Measurements from ENCODE around the gene EXD3. TPM values are rescaled to one million over a fixed set of nuclear protein-coding genes. Genes with fewer than 3 reads are reported as not detected.

Gene EXD3
- total RNA-seq, 1 donor, result 7.3 TPM

GRCh38 chr9:137306066-137306849 lies 116.7 kb downstream of the EXD3 start:
- no peak overlapping the region for H3K4me3 ChIP-seq (ENCODE audit: low read depth, low read length)
- no peak for TF ChIP-seq CTCF (IDR thresholded peaks at IDR 0.05; ENCODE audit: insufficient read depth, low read depth, low read length)
- no peak for DNase-seq (ENCODE audit: low read depth)

GRCh38 chr9:137305798-137306065 lies 117.2 kb downstream of the EXD3 start:
- no peak for TF ChIP-seq CTCF (IDR thresholded peaks at IDR 0.05; ENCODE audit: insufficient read depth, low read depth, low read length)
- DNase-seq (ENCODE audit: low read depth), result no peak
- H3K4me3 ChIP-seq (ENCODE audit: low read depth, low read length), result no peak overlapping the region

- TF ChIP-seq CTCF (IDR thresholded peaks at IDR 0.05; ENCODE audit: insufficient read depth, low read depth, low read length), result peak; percentile 21
- peak; percentile 42 for DNase-seq (ENCODE audit: low read depth)
- H3K4me3 ChIP-seq (ENCODE audit: low read depth, low read length), result no peak overlapping the region
Measured at GRCh38 chr9:137305060-137305797, 117.7 kb downstream of the EXD3 start.

- H3K4me3 ChIP-seq (ENCODE audit: low read depth, low read length), result no peak overlapping the region
- no peak for TF ChIP-seq CTCF (IDR thresholded peaks at IDR 0.05; ENCODE audit: insufficient read depth, low read depth, low read length)
- DNase-seq (ENCODE audit: low read depth), result no peak
Measured at GRCh38 chr9:137304383-137305059, 118.4 kb downstream of the EXD3 start.

- DNase-seq (ENCODE audit: low read depth), result no peak
- no peak for TF ChIP-seq CTCF (IDR thresholded peaks at IDR 0.05; ENCODE audit: insufficient read depth, low read depth, low read length)
- no peak overlapping the region for H3K4me3 ChIP-seq (ENCODE audit: low read depth, low read length)
Measured at GRCh38 chr9:137303893-137304382, 119.0 kb downstream of the EXD3 start.

- no peak overlapping the region for H3K4me3 ChIP-seq (ENCODE audit: low read depth, low read length)
- no peak for TF ChIP-seq CTCF (IDR thresholded peaks at IDR 0.05; ENCODE audit: insufficient read depth, low read depth, low read length)
- DNase-seq (ENCODE audit: low read depth), result no peak
Measured at GRCh38 chr9:137303151-137303892, 119.6 kb downstream of the EXD3 start.
